Activated B cell treated with CpG ODN at 0.5 μM for 24 hours (primary cell): ENCODE measurements around the gene RRM1. TPM values are rescaled to one million over a fixed set of nuclear protein-coding genes. Genes with fewer than 3 reads are reported as not detected.

Experiments
- ATAC-seq: fragments of 200-7000 bp; cut with Tn5 transposase; one replicate; pipeline ENCODE4 v1.10.0; 2021; ENCODE audit warnings: low read depth, mild to moderate bottlenecking, moderate library complexity
- CTCF ChIA-PET: fragments of 350-600 bp; sonication (Branson Sonifier 250); formaldehyde crosslinking; loops from one replicate; lab custom pipeline; 2021; ENCODE audit warnings: antibody characterized with exemption; lab: Charles Lee
- POLR2A ChIA-PET: fragments of 350-600 bp; sonication (Branson Sonifier 250); formaldehyde crosslinking; loops from one replicate; lab custom pipeline; 2021; ENCODE audit warnings: antibody characterized with exemption; lab: Charles Lee
- DNase-seq: peaks from one replicate; pipeline ENCODE4 v3.0.0; 2022
- H3K27ac Mint-ChIP-seq: one replicate; pipeline ENCODE4 v1.8.0; 2020; ENCODE audit warnings: mixed read lengths
- H3K27me3 Mint-ChIP-seq: one replicate; pipeline ENCODE4 v1.8.0; 2021; ENCODE audit warnings: mixed read lengths
- H3K36me3 Mint-ChIP-seq: one replicate; pipeline ENCODE4 v1.8.0; 2021; ENCODE audit warnings: low read depth, mixed read lengths
- H3K4me1 Mint-ChIP-seq: one replicate; pipeline ENCODE4 v1.8.0; 2021; ENCODE audit warnings: mixed read lengths
- H3K4me3 Mint-ChIP-seq: one replicate; pipeline ENCODE4 v1.8.0; 2020; ENCODE audit warnings: mild to moderate bottlenecking, mixed read lengths
- H3K9me3 Mint-ChIP-seq: one replicate; pipeline ENCODE4 v1.8.0; 2020; ENCODE audit warnings: mixed read lengths
- CTCF ChIP-seq: fragments of 200-600 bp; IDR thresholded peaks from one replicate; pipeline ENCODE4 v1.8.0; 2022; ENCODE audit warnings: antibody characterized with exemption, mild to moderate bottlenecking
- intact Hi-C: fragments of 100-400 bp; cut with micrococcal nuclease; formaldehyde crosslinking; loops from one replicate; pipeline ENCODE4 v1.15.1; 2024
- total RNA-seq: library from RNA; stranded (reverse); gene quantifications from 2 replicates; pipeline ENCODE4 v1.2.3, GENCODE V29; 2022

RRM1 gene
- total RNA-seq, 1 donor from 2014 or later: 34.6 TPM

- Mint-ChIP-seq H3K27ac (no peak overlapping the region), H3K4me3 (no peak overlapping the region), H3K9me3 (no peaks in the 10 kb centered on the region), H3K27me3 (no peaks in the 10 kb centered on the region), H3K36me3 (peaks cover 49% of the 10 kb centered on the region), H3K4me1 (peaks cover 37% of the 10 kb centered on the region)
- TF ChIP-seq CTCF: no peak
- ChIA-PET POLR2A (interaction anchor here (1.0 kb wide), 2 partner anchors 207 to 220 kb away, joined by 3 to 4 read pairs; no protein-coding TSS in a partner anchor), CTCF (interaction anchor here (1.0 to 6.5 kb wide), 4 partner anchors 11 to 212 kb away, joined by 3 to 65 read pairs (median 5); no protein-coding TSS in a partner anchor)
- intact Hi-C loops: no loop called here
- DNase-seq: no peak
- ATAC-seq: no peak
Observed at GRCh38 chr11:4061700-4062099, 32.9 kb upstream of the RRM1 start.

GRCh38 chr11:4063348-4063747 lies 31.3 kb upstream of the RRM1 start:
- H3K36me3 Mint-ChIP-seq: peaks cover 39% of the 10 kb centered on the region
- TF ChIP-seq CTCF: no peak
- H3K27me3 Mint-ChIP-seq: no peaks in the 10 kb centered on the region
- ChIA-PET CTCF (interaction anchor here (1.5 to 14.1 kb wide), 3 partner anchors 9 to 222 kb away, joined by 5 to 526 read pairs (median 15); partner anchors contain the start of gene STIM1), POLR2A (interaction anchor here (1.3 to 1.4 kb wide), 2 partner anchors 210 to 255 kb away, joined by 3 to 6 read pairs; partner anchors contain the start of gene PGAP2)
- intact Hi-C loops: no loop called here
- no peaks in the 10 kb centered on the region for H3K9me3 Mint-ChIP-seq
- H3K4me1 Mint-ChIP-seq: peaks cover 32% of the 10 kb centered on the region
- no peak overlapping the region for H3K4me3 Mint-ChIP-seq
- ATAC-seq: no peak
- DNase-seq: no peak
- no peak overlapping the region for H3K27ac Mint-ChIP-seq

GRCh38 chr11:4064278-4064955 lies 30.2 kb upstream of the RRM1 start:
- DNase-seq (no peak), ATAC-seq (no peak)
- Mint-ChIP-seq H3K4me3 (no peak overlapping the region), H3K4me1 (peaks cover 35% of the 10 kb centered on the region), H3K27me3 (no peaks in the 10 kb centered on the region), H3K36me3 (peaks cover 33% of the 10 kb centered on the region), H3K27ac (peak overlapping the region; percentile 19), H3K9me3 (no peaks in the 10 kb centered on the region)
- intact Hi-C loops: no loop called here
- no peak for TF ChIP-seq CTCF
- ChIA-PET POLR2A (interaction anchor here (1.3 to 1.4 kb wide), 2 partner anchors 211 to 256 kb away, joined by 3 to 6 read pairs; partner anchors contain the start of gene PGAP2), CTCF (interaction anchor here (0.8 to 14.1 kb wide), 5 partner anchors 8 to 255 kb away, joined by 3 to 526 read pairs (median 5); partner anchors contain the start of gene STIM1)

- no peak for DNase-seq
- intact Hi-C loops: no loop called here
- ChIA-PET POLR2A (interaction anchor here (0.7 to 3.4 kb wide), 2 partner anchors 205 to 210 kb away, joined by 4 to 20 read pairs; partner anchors contain the start of gene STIM1), CTCF (interaction anchor here (0.8 to 14.1 kb wide), 3 partner anchors 175 to 256 kb away, joined by 3 to 526 read pairs (median 4); partner anchors contain the start of gene STIM1)
- Mint-ChIP-seq H3K27ac (peak overlapping the region; percentile 25), H3K36me3 (peaks cover 26% of the 10 kb centered on the region), H3K4me1 (peaks cover 38% of the 10 kb centered on the region), H3K27me3 (no peaks in the 10 kb centered on the region), H3K9me3 (no peaks in the 10 kb centered on the region), H3K4me3 (no peak overlapping the region)
- no peak for ATAC-seq
- no peak for TF ChIP-seq CTCF
Observed at GRCh38 chr11:4065086-4065485, 29.5 kb upstream of the RRM1 start.
